ENCODE data around the gene SNX30.
A peak's percentile ranks its signal among the peaks of the same experiment; 100 is the strongest.

SNX30 gene, protein sequence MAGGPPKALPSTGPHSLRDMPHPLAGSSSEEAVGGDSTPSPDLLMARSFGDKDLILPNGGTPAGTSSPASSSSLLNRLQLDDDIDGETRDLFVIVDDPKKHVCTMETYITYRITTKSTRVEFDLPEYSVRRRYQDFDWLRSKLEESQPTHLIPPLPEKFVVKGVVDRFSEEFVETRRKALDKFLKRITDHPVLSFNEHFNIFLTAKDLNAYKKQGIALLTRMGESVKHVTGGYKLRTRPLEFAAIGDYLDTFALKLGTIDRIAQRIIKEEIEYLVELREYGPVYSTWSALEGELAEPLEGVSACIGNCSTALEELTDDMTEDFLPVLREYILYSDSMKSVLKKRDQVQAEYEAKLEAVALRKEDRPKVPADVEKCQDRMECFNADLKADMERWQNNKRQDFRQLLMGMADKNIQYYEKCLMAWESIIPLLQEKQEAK

DNA sequence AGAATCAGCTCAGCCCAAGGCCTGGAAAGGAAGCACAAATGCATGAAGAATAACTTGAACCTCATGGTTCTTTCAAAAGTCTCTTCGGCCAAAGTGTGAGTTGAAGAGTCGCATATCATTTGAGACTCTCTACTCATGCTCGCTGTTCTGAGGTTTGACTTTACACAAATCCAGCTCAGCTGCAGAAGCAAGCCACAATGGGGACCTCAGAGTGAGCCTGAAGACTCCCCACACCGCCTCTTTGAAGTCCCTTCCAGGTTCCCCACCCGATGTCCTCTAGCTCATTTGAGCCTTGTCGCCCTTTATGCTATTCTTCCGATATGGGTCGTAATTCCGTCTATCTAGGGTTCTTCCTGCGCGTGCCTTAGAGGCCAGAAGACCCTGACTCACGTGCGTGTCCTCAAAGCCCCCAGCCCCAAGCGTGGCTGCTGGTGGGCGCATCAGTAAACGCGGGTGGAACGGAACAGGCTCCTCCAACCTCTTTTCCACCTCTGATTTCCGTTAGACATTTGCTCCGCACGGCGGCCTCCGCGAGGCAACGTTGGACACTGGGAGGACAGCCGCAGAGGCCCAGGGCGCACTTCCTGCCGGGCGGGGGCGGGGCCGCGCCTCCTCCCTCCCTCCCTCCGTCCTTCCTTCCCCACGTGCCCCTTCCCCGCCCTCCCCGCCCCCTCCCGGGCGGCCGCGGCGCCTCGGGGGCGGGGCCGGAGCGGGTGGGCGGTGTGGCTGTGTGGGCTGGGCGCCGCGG lies at the start of gene SNX30:
SNX30 (plus strand) TSS at position 745 of the 748 bp plus-strand sequence. CDS start 242 bp downstream, outside the sequence.
- H3K9ac ChIP-seq (ENCODE audit: low read length) = peak within 1 kb of the TSS; percentile 75
- H3K9me3 ChIP-seq (ENCODE audit: control insufficient read depth, insufficient read depth, low read depth, low read length) = no peaks in the 10 kb centered on the region
- no peaks in the 10 kb centered on the region for H3K36me3 ChIP-seq (ENCODE audit: control insufficient read depth, insufficient read depth, low read length)
- H3K4me3 ChIP-seq (ENCODE audit: low read depth, low read length) = peak within 1 kb of the TSS; percentile 78
- H3K27me3 ChIP-seq (ENCODE audit: control insufficient read depth, insufficient read depth, low read length) = peaks cover 12% of the 10 kb centered on the region
- H3K27ac ChIP-seq (ENCODE audit: low read depth, low read length) = peak within 1 kb of the TSS; percentile 3; the same call in 1 of the 2 replicates
- peaks cover 28% of the 10 kb centered on the region for H3K4me1 ChIP-seq (ENCODE audit: control insufficient read depth, insufficient read depth, low read length)

- H3K36me3 ChIP-seq (ENCODE audit: control insufficient read depth, insufficient read depth, low read length) = peaks cover 9% of the 10 kb centered on the region; the same call in 1 of the 2 replicates
- H3K9ac ChIP-seq (ENCODE audit: low read length) = no peak overlapping the region
- H3K9me3 ChIP-seq (ENCODE audit: control insufficient read depth, insufficient read depth, low read depth, low read length) = no peaks in the 10 kb centered on the region
- no peaks in the 10 kb centered on the region for H3K27me3 ChIP-seq (ENCODE audit: control insufficient read depth, insufficient read depth, low read length)
- H3K4me1 ChIP-seq (ENCODE audit: control insufficient read depth, insufficient read depth, low read length) = no peaks in the 10 kb centered on the region
- no peak overlapping the region for H3K4me3 ChIP-seq (ENCODE audit: low read depth, low read length)
- no peak overlapping the region for H3K27ac ChIP-seq (ENCODE audit: low read depth, low read length)
These were observed 47.3 kb upstream of the SNX30 start for GRCh38 chr9:112703304-112703703.

GRCh38 chr9:112705768-112706427 lies 44.7 kb upstream of the SNX30 start:
- H3K27ac ChIP-seq (ENCODE audit: low read depth, low read length) = no peak overlapping the region
- no peak overlapping the region for H3K4me3 ChIP-seq (ENCODE audit: low read depth, low read length)
- H3K27me3 ChIP-seq (ENCODE audit: control insufficient read depth, insufficient read depth, low read length) = no peaks in the 10 kb centered on the region
- no peak overlapping the region for H3K9ac ChIP-seq (ENCODE audit: low read length)
- H3K9me3 ChIP-seq (ENCODE audit: control insufficient read depth, insufficient read depth, low read depth, low read length) = no peaks in the 10 kb centered on the region
- no peaks in the 10 kb centered on the region for H3K4me1 ChIP-seq (ENCODE audit: control insufficient read depth, insufficient read depth, low read length)
- H3K36me3 ChIP-seq (ENCODE audit: control insufficient read depth, insufficient read depth, low read length) = peaks cover 10% of the 10 kb centered on the region; the same call in 1 of the 2 replicates

DNA sequence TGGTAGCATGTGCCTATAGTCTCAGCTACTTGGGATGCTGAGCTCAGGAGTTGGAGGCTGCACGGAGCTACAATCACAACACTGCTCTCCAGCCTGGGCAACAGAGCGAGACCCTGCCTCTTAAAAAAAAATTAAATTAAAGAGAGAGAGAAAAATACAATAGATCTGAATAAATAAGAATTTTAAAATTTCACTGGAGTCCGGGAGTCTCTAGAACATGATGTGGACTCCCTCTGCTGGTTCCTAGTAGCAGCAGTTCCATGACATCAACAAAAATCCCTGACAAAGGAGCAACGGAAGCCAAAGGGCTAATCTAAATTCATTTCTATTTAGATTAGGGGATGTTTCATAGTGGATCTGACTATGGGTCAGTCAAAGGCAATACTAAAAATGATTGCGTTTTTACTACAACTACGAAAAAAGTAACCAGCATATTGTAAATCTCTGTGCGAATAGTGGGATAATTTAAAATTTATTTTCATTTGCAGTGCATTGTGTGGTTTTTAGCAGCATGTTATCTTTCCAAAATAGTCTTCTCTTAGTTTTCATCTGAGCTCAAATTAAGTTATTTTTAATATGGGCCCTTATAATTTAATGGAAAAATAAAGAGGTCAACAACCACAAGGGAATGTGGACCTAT lies 39.4 kb upstream of the SNX30 start:
- Histone ChIP-seq H3K27ac (ENCODE audit: low read depth, low read length) (no peak overlapping the region), H3K4me1 (ENCODE audit: control insufficient read depth, insufficient read depth, low read length) (no peaks in the 10 kb centered on the region), H3K4me3 (ENCODE audit: low read depth, low read length) (no peak overlapping the region), H3K9ac (ENCODE audit: low read length) (no peak overlapping the region), H3K27me3 (ENCODE audit: control insufficient read depth, insufficient read depth, low read length) (no peaks in the 10 kb centered on the region), H3K9me3 (ENCODE audit: control insufficient read depth, insufficient read depth, low read depth, low read length) (peaks cover 3% of the 10 kb centered on the region; the same call in 1 of the 2 replicates), H3K36me3 (ENCODE audit: control insufficient read depth, insufficient read depth, low read length) (peaks cover 18% of the 10 kb centered on the region)

DNA sequence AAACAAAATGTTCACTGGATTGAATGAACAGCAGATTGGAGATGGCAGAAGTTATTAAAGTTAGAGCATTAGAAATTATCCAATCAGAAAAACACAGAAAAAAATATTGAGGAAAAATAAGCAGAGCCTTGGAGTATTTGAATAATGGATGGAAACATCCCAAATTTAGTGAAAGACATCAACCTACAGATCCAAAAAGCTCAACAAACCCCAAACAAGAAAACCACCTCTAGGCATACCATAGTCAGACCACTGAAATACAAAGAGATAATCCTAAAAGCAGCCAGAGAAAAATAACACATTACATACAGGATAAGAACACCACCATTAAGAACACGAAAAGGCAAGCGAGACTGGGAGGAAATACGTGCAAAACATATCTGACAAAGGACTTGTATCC lies 37.9 kb upstream of the SNX30 start:
- Histone ChIP-seq H3K27me3 (ENCODE audit: control insufficient read depth, insufficient read depth, low read length) (no peaks in the 10 kb centered on the region), H3K27ac (ENCODE audit: low read depth, low read length) (no peak overlapping the region), H3K4me3 (ENCODE audit: low read depth, low read length) (no peak overlapping the region), H3K9ac (ENCODE audit: low read length) (no peak overlapping the region), H3K4me1 (ENCODE audit: control insufficient read depth, insufficient read depth, low read length) (no peaks in the 10 kb centered on the region), H3K36me3 (ENCODE audit: control insufficient read depth, insufficient read depth, low read length) (peaks cover 18% of the 10 kb centered on the region), H3K9me3 (ENCODE audit: control insufficient read depth, insufficient read depth, low read depth, low read length) (peaks cover 3% of the 10 kb centered on the region; the same call in 1 of the 2 replicates)

- peak within 1 kb of the TSS; percentile 52; the same call in 1 of the 2 replicates for H3K27ac ChIP-seq (ENCODE audit: low read depth, low read length)
- peaks cover 12% of the 10 kb centered on the region for H3K36me3 ChIP-seq (ENCODE audit: control insufficient read depth, insufficient read depth, low read length)
- H3K27me3 ChIP-seq (ENCODE audit: control insufficient read depth, insufficient read depth, low read length) = no peaks in the 10 kb centered on the region
- H3K9me3 ChIP-seq (ENCODE audit: control insufficient read depth, insufficient read depth, low read depth, low read length) = peaks cover 3% of the 10 kb centered on the region; the same call in 1 of the 2 replicates
- no peaks in the 10 kb centered on the region for H3K4me1 ChIP-seq (ENCODE audit: control insufficient read depth, insufficient read depth, low read length)
- peak within 1 kb of the TSS; percentile 70 for H3K9ac ChIP-seq (ENCODE audit: low read length)
- peak within 1 kb of the TSS; percentile 89 for H3K4me3 ChIP-seq (ENCODE audit: low read depth, low read length)
These were observed 32.8 kb upstream of the SNX30 start, which contains the start of gene INIP for GRCh38 chr9:112717661-112718331. Gene INIP, minus strand, starts transcription at chr9:112718117. Its CDS starts 1,632 bp downstream, at chr9:112716485.

- no peak overlapping the region for H3K4me3 ChIP-seq (ENCODE audit: low read depth, low read length)
- H3K9ac ChIP-seq (ENCODE audit: low read length) = no peak overlapping the region
- H3K27me3 ChIP-seq (ENCODE audit: control insufficient read depth, insufficient read depth, low read length) = no peaks in the 10 kb centered on the region
- H3K9me3 ChIP-seq (ENCODE audit: control insufficient read depth, insufficient read depth, low read depth, low read length) = no peaks in the 10 kb centered on the region
- no peaks in the 10 kb centered on the region for H3K4me1 ChIP-seq (ENCODE audit: control insufficient read depth, insufficient read depth, low read length)
- H3K27ac ChIP-seq (ENCODE audit: low read depth, low read length) = no peak overlapping the region
- peaks cover 8% of the 10 kb centered on the region for H3K36me3 ChIP-seq (ENCODE audit: control insufficient read depth, insufficient read depth, low read length)
These were observed 31.3 kb upstream of the SNX30 start for GRCh38 chr9:112719241-112719691.

- Histone ChIP-seq H3K27me3 (ENCODE audit: control insufficient read depth, insufficient read depth, low read length) (no peaks in the 10 kb centered on the region), H3K36me3 (ENCODE audit: control insufficient read depth, insufficient read depth, low read length) (peaks cover 5% of the 10 kb centered on the region), H3K4me3 (ENCODE audit: low read depth, low read length) (no peak overlapping the region), H3K9ac (ENCODE audit: low read length) (no peak overlapping the region), H3K9me3 (ENCODE audit: control insufficient read depth, insufficient read depth, low read depth, low read length) (no peaks in the 10 kb centered on the region), H3K4me1 (ENCODE audit: control insufficient read depth, insufficient read depth, low read length) (no peaks in the 10 kb centered on the region), H3K27ac (ENCODE audit: low read depth, low read length) (no peak overlapping the region)
These were observed 30.9 kb upstream of the SNX30 start for GRCh38 chr9:112719696-112720095.

- H3K4me3 ChIP-seq (ENCODE audit: low read depth, low read length) = no peak overlapping the region
- H3K9ac ChIP-seq (ENCODE audit: low read length) = no peak overlapping the region
- no peaks in the 10 kb centered on the region for H3K27me3 ChIP-seq (ENCODE audit: control insufficient read depth, insufficient read depth, low read length)
- H3K4me1 ChIP-seq (ENCODE audit: control insufficient read depth, insufficient read depth, low read length) = no peaks in the 10 kb centered on the region
- H3K9me3 ChIP-seq (ENCODE audit: control insufficient read depth, insufficient read depth, low read depth, low read length) = no peaks in the 10 kb centered on the region
- H3K27ac ChIP-seq (ENCODE audit: low read depth, low read length) = no peak overlapping the region
- no peaks in the 10 kb centered on the region; the same call in 1 of the 2 replicates for H3K36me3 ChIP-seq (ENCODE audit: control insufficient read depth, insufficient read depth, low read length)
These were observed 30.3 kb upstream of the SNX30 start for GRCh38 chr9:112720113-112720780.
